Stimulated activated CD8-positive, alpha-beta memory T cell treated with anti-CD3 and anti-CD28 coated beads, Interleukin-15, amount 100 ng/mL, for 4 hours (primary cell): Measurements from ENCODE around the gene RIPK1.

ENCODE experiments used
- DNase-seq, 2 donors: peaks; one replicate each; pipeline ENCODE4 v3.0.0-alpha.2; 2020; ENCODE audit warnings: low read depth in 2 of 2

The RIPK1 gene

GRCh38 chr6:3162565-3163247 is 94.4 kb downstream of the RIPK1 start:
- peak; percentile 23 to 42 for DNase-seq

- DNase-seq, result no peak
Observed at GRCh38 chr6:3163248-3163594, 94.9 kb downstream of the RIPK1 start.

GRCh38 chr6:3164388-3164787 is 96.1 kb downstream of the RIPK1 start:
- DNase-seq, result no peak
